NCI-H128 (cell line): Measurements from ENCODE around the gene FADS1.

Source experiments
- DNase-seq: peaks from one replicate; lab custom pipeline; 2025; ENCODE audit not compliant: unreplicated experiment; lab: John Stamatoyannopoulos, UW

FADS1 gene

DNA sequence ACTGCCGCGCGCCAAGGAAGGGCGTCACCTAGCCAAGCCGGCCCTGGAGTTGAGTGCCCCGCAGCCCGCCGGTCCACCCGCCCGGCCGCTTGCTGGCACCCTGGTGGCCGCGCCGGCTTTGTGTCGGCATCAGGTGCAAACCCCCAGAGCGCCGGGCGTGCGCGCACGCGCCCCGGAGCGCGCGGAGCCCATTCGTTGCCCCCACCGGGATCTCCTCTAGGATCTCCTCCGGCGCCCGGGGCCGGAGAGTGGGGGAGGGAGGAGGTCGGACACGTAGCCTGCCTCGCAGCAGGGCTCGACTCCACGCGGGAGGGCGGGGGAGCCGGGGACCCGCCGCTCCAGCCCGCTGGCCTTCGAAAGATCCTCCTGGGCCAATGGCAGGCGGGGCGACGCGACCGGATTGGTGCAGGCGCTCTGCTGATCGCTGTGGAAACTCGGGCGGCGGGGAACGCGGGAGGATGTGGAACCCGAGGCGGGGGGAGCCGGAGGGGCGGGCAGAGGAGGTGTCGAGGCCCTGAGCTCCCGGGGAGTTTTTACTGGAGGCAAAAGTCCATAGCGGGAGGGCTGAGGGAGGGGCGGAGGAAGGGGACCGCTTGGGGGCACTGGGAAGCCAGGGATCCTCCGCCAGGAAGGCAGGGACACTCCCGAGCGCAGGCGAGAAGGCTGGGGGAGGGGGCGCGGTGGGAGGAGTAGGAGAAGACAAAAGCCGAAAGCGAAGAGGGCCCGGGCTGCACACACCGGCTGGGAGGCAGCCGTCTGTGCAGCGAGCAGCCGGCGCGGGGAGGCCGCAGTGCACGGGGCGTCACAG lies 11.0 kb upstream of the FADS1 start, which contains the start of gene FADS2:
TSS of gene FADS2 (plus strand) at position 730 of the 808 bp plus-strand sequence. CDS start 91 bp downstream, outside the sequence.
- DNase-seq = peak; percentile 95

DNA sequence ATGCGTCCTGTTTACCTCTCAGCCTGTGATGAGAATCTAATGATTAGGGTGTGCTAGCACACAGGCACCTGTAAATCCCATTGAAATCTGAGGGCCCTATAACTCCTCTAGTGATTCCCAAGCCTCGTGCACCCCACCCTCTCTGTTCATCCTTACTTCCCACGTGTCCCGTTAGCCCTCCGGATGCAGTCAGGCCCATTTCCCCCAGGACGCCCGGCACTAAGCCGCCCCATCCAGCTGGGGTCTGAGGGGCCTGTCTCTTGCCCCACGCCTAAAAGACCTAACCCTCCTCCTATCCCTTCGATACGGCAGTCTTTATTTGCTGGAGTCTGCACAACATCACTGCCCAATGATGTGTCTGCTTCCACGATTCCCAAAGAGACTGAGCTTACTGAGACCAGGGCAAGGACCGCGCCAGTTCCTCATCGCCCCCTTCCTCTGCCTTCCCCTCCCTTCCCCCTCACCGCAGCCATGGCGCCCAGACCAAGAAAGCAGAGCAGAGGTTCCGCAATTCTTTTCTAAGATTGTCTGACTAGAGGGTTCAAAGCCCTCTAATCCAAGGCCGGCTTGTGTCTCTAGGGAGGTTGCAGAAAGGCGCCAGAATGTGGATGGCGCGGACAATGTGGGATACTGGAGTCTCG lies 10.2 kb upstream of the FADS1 start:
- no peak for DNase-seq

DNA sequence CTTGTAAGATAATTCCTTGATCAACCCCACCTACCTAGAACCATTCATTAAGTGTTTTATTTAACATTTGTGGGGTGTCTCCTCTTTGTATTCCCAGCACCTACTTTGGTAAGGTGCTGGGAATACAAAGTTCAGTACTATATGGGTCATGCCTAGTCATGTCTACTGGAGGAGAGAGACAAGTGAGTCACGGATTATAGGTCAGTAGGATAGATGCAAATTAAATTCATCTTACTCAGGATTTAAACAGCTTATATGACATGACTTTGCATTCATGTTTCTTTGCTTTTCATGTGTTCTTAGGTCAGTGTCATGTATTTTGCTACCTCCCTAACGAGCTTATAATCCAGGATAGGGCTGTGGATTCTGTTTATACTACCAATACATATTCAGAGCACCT lies 3.4 kb upstream of the FADS1 start:
- DNase-seq = no peak

DNA sequence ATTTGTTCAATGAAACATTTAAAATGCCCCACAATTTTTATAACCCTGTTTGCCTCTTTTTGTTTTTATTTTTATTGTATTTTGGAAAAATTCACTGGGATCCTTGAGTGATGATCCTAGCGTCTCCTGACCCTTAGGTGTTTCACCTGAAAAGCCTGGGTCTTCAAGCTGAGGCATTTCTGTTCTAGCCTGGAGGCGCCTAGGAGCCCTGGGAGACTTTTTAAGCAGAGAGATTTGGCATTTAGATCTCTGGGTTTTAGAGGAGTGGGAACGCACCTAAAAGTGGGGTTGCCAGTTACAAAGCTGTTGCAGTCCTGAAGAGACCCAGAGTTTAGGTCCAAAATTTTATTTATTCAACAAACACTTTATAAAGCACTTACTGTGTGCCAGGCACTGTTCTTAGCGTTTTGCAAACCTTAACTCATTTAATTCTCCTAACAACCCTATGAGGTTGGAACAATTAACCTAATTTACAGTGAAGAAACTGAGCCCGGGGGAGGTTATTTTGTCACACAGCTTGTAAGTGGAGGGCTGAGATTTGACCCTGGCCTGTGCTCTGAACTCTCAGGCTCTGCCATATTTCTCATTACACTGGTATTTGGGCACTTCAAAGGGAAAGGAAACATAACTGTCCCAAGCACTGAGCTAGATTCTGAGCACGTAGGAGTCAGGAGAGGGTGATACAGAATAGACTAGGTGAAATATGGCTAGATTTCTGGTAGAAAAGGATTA lies 834 bp upstream of the FADS1 start:
- no peak for DNase-seq

DNA sequence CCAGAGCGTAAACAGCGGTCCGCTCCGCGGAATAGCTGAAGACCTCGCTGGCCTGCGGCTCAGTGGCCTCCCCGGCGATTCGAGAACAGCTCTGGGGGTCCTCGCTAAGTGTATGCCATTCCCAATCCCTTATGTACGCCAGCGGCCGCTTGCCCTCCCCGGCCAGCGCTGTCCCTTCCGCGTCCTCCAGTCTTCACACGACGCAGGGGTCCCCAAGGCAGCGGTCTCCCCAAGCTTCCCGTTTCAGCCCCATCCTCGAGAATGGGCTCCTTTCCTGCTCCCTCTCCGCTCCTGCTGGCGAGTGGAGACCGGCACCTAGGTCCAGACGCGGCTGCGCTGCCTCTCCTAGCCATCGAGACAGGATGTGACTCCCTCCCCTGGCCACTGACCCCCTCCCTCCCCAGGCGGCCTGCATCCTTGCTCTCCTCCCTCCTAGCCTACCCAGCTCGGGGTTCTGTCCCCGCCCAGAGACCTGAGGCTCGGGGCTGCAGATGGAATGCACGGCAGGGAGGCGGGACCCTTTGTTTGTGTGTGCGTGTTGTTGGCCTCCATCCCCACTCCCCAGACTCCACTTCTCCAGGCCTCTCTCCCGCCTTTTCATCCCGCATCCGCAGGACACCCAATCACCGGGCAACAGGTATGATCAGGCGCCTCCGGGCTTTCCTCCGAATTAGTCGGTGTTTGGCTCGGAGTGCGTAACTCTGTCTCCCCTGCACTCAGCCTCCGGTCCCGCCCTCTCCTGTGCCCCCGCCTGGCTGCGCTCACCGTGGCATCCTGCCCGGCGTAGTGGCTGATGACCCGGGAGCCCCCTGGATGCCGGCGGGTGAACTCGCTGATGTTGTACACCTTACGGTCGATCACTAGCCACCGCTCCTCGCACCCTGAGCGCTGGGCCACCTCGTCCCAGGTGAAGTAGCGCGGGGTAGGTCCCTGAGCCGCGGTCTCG lies 740 bp downstream of the FADS1 start:
- peak; percentile 34 for DNase-seq

DNA sequence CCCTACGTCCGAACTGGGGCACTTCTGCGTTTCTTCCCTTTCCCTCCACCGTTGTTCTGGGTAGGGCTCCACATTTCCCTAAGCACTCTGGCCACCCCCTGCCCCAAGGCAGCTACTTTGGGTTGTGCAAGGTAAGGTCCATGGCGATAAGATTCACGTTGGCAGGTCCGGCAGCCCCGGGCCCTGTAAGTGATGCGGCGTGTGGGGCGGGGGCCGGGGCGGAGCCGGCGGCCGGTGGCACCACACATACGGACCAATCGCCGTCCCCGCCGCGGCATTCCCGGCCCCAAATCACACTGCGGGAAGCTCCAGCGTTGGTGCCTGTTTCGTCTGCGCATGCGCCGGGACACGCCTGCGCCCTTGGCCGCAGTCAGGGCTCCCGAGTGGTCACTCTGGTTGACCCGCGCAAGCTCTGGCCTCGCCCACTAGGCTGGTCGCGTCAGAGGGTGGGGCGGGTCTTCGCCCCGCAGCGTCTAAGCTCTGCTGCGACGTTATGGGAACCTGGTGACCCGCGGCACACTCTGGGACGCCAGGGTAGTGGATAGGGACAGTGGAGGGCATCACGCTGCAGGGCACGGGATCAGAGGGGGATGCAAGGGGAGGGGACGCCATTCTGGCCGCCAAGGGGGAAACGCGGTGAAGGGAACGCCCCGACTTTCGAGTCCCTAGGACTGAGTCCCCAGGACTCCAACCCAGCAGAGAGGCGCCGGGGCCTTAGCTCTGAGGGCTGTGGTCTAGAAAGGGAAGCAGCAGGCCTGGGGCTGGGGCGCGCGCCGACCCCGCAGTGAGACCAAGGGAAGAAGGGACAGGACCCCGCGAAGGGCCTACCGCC lies 1.6 kb downstream of the FADS1 start:
- peak; percentile 78 for DNase-seq

DNA sequence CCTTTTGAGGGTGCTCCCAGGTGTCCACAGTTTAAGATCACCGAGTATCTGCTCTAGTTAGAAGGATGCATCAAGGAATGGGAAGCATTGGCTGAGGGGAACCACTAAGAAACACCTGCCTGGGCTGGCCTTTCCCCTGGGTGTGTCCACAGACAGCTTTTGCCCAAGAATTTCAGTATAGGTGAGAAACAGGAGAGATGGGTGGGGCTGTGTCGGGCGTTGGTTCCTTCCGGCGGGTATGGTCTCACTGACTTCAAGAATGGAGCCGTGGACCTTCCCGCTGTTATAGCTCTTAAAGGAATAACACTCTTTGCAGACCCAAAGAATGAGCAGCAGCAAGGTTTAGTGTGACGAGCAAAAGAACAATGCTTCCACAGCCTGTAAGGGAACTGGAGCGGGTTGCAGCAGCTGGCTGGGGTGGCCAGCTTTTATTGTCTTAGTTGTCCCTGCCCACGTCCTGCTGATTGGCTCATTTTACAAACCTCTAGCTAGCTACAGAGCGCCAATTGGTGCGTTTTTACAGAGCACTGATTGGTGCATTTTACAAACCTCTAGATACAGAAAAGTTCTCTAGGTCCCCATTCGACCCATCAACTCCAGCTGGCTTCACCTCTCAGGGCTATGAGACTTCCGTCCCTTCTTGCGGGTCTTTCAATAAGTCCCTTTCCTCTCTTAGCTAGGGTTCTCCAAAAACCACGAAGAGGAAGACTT lies 2.4 kb downstream of the FADS1 start:
- no peak for DNase-seq

DNA sequence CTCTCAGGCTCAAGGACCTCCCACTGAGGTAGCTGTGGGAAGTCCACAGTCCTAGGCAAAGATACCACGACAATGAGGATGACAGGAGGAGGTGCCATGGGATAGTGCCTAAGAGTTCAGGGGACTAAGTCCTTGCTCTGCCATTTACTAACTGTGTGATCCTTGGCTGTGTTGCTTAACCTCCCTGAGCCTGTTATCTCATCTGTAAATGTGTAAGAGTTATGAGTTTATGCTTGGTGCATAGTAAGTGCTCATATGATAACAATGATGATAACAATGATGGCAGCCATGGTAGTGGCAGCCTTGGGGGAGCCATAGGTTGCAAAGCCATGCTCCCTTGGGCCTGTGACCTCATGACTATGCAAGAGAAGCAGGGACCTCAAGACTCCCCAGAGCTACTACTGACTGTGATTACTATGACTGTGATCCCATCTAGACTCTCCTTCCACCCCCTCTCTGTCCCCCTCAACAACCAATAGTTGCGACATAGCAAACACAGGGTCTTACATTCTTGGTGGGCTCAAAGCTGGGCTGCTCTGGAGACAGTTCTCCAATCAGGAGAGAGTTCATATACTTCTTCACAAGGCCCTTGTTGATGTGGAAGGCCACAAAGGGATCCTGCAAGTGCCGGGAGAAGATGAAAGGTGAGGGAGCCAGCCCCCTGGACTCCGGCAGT lies 3.9 kb downstream of the FADS1 start:
- no peak for DNase-seq

DNA sequence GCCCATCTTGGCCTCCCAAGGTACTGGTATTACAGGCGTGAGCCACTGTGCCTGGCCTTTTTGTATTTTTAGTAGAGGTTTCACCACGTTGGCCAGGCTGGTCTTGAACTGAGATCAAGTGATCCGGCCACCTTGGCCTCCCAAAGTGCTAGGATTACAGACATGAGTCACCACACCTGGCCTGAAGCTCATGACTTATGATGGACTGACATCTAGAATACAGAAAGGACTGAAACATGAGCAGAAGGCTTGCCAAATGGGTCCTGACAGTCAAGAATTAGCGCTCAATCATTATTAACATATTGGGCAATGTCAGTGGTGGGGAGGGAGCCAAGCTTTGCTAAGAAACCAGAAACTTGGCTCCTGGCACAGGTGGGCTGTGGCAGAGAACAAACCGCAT lies 5.0 kb downstream of the FADS1 start:
- no peak for DNase-seq

DNA sequence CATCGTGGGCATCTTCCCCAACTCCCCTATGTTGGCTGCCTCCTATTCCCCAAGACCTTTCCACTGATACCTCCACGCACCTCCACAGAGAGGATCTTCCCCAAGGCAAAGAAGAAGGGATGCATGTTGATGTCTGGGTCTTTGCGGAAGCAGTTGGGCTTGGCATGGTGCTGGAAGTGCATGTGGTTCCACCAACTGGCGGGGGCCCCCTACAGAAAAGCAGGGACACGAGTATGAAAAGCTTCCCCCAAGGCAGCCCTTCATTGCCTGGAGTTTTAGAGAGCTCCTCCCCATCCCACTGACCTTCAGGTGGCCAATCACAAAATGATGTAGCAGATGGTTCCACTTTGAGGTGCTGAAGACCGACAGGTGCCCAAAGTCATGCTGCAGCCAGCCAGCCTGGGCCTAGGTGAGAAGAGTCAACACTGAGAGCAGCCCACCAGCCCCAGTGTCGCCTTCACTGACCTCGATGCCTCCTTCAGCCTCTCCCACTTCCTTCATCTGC lies 6.1 kb downstream of the FADS1 start:
- DNase-seq = no peak

DNA sequence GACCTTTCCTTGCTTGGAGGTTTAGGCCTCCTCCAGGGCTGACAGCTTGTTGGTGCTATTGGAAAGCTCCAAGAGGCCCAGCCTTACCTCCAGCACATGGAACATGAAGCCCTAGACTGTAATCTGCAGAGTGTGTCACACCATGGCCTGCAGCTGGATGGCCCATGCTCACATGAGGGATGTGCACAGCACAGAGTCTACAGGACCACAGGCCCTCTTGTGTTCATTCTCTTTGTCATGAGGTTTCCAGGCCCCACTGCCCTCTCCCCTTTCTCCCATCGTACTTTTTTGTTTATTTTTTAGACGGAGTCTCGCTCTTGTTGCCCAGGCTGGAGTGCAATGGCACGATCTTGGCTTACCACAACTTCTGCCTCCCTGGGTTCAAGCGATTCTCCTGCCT lies 10.0 kb downstream of the FADS1 start:
- no peak for DNase-seq

DNA sequence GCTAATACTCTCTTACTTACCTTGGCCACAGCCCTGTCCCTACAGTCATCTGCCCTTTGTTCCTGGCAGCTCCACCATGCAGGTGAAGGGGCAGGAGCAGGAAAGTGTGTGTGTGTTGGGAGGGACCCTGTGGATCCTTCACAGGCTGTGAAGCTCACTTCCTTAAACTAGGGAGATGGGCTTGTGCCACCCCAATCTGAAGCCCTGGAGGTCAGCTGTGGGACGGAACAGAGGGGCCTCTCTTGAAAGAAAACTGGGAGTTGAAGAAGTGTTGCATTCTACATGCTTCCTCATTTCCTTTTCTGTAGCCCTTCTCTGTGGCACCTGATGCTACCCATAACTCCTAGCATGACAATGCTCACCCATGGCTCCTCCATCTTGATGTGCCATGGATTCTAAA lies 11.7 kb downstream of the FADS1 start:
- DNase-seq = no peak

DNA sequence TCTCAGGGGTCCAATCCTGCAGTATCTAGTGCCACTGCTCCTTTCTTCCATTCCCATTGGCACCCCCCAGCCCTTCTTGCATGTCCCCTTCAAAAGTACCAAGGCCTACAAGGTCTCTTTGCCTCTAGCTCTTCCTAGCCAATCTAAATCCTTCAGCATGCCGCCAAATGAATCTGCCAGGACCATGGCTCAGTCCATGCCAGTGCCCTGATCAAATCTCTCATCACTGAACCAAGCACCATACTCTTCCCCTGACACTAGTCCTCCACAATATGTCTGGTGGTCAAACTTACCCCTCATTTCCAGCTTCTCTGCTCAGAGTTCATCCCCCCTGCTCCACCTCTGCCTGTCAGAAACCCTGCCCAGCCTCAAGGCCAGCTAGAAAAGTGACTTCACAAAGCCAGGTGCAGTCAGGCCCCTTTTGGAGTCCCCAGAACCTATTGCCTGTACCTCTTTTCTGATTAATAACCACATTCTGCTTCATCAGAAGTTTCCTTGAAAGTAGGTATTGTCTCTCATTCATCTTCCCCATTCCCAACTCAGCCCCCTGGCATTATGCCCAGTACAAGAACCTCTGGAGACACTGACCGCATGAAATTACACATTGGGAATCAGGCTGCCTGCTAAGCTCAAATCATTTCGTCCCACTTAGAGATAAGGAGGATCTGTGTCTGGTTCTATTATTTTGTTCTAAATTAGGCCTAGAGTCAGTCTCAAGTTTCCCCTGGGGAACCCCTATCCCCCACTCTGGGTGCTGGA lies 12.7 kb downstream of the FADS1 start:
- DNase-seq = no peak

DNA sequence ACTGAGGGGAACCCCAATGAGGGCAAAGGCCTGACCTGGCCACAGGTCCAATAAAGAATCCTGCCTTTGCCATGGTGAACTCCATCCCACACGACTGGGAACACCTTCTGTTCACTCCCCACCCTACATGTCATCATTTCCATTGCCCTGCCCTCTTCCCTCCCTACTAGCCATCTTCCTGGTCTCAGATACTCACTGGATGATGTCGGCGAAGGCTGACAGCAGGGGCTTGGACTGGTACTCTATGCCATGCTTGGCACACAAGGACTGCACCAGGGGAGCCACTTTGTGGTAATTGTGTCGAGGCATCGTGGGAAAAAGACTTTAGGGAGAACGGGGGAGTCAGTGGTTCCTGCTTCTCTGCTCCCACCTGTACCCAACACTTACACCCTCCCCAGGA lies 14.2 kb downstream of the FADS1 start:
- DNase-seq = no peak

DNA sequence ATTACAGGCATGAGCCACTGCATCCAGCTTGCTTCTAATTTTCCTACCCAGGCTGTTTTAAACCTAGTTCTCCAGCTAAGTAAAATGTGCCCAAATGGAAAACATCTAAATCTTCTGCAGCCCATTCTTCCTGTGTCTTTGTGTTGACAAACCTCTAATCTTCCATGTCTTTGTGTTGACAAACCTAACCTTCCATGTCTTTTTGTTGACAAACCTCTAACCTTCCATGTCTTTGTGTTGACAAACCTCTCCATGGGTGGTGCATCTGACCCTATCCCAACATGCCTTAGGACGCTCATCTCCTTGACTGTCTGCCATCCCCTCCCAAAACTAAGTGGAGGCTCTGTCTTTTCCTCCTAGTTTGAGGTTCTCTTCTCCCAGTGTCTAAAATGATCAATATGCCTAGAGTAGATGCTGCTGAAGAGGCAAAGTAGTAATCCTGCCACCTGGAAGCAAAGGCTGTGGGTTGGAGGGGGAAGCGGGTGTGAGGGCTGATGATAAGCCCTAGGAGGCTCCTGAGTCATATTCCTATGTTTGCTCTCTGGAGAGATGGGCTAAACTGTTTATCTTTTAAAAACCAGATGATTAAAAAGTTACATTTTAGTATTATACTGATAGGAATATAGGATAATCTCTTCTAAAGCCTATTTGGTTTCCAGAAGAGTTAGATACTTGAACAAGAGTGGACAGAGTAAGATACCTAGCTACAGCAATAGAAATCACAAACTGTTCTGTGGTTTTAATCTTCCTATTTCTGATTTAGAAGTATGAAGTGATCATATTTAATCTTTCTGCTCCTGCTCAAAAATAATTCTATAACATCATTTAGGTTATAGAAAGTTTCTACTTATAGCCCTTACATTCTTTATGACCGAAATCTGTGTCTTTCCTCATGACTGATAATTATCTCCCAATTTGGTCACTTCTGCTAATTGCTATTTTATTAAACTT lies 16.2 kb downstream of the FADS1 start:
- no peak for DNase-seq

DNA sequence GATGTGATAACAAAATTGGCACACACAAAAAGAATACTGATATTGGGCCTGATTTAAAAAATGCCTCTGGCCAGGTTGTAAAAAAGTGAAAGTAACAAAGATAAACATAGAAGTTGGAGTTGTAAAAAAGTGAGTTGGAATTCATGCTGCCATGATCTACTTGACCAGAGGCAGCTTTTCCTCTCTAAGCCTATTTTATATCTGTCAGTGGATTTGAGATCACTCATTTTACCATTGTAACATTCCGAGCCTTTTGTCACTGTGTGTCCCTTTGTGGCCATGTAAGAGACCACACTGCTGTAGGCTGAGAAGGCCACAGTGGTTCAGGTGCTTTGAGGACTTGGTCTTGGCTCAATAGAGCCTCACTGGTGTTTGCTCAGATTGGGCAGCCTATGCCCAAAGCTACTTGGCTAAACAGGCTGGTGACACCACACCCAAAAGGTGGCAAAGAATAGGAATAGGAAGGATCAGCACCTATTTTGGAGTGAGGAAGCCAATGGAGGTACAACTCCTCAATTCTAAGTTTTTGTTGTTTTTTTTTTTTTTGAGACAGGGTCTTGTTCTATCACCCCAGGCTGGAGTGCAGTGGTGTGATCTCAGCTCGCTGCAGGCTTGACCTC lies 17.0 kb downstream of the FADS1 start:
- DNase-seq = no peak
